ENCODE data around the gene PPIL3. TPM values are rescaled to one million over a fixed set of nuclear protein-coding genes. Genes with fewer than 3 reads are reported as not detected.
"Not testable (repeated sequence)": the region's sequence is repeated elsewhere in the genome, so short reads cannot be mapped to it uniquely, and the experiment has no call there.

The PPIL3 gene
- total and polyA plus RNA-seq, 5 donors from 2014 or later: 15.3 to 45.4 (median 33.6) TPM

DNA sequence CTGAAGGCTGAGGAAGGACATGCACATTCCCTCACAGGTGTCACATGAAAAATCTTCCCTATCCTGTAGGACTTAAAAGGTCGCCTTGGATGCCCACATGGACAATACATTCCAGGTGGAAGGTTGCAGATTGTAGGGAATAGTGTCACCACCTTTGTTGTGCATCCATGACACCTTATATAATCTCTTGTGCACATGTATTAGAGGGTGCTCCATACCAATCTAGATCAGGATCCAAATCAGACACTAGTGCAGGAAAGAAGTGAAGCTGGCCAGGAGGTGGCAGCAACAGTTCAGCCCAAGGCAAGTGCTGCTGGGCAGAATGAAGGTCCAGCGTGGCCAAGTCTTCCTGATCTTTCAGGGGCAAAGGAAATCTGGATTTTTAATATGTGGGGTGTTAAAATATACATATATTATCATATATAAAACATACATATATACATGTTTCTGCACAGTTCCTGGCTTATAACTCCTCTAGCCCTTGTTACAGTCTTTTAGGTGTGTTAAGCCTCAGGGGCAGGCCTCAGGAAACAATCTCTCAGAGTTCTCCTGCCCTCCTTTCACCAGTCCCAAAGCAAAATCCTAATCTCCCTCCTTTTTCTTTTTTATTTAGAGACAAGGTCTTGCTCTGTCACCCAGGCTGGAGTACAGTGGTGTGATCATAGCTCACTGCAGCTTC is 16.9 kb upstream of the PPIL3 start:
- H3K4me1 ChIP-seq (ENCODE audit: control insufficient read depth, insufficient read depth, low read length, poor library complexity, severe bottlenecking): peaks cover 4% of the 10 kb centered on the region
- no peaks in the 10 kb centered on the region for H3K27me3 ChIP-seq (ENCODE audit: control insufficient read depth, insufficient read depth, low read length)
- DNase-seq (peak; percentile 23 to 71 (median 31)), ATAC-seq (ENCODE audit: low read depth in 2 of 2) (no peak)
- Mint-ChIP-seq H3K27ac (peak overlapping the region; percentile 15 to 42 (median 26)), H3K27me3 (no peaks in the 10 kb centered on the region), H3K36me3 (peaks cover 12% of the 10 kb centered on the region), H3K4me3 (no peak overlapping the region), H3K9me3 (no peaks in the 10 kb centered on the region), H3K4me1 (peaks cover 5 to 11% (median 10%) of the 10 kb centered on the region in 4 donors)
- H3K9me3 ChIP-seq (ENCODE audit: control insufficient read depth in 2 of 2, low read length in 2 of 2): no peaks in the 10 kb centered on the region
- H3K4me3 ChIP-seq (ENCODE audit: low read depth, low read length): no peak overlapping the region
- H3K36me3 ChIP-seq (ENCODE audit: control insufficient read depth, insufficient read depth, low read length): peaks cover 40% of the 10 kb centered on the region
- H3K27ac ChIP-seq (ENCODE audit: insufficient read depth, low read length, poor library complexity, severe bottlenecking): no peak overlapping the region

DNA sequence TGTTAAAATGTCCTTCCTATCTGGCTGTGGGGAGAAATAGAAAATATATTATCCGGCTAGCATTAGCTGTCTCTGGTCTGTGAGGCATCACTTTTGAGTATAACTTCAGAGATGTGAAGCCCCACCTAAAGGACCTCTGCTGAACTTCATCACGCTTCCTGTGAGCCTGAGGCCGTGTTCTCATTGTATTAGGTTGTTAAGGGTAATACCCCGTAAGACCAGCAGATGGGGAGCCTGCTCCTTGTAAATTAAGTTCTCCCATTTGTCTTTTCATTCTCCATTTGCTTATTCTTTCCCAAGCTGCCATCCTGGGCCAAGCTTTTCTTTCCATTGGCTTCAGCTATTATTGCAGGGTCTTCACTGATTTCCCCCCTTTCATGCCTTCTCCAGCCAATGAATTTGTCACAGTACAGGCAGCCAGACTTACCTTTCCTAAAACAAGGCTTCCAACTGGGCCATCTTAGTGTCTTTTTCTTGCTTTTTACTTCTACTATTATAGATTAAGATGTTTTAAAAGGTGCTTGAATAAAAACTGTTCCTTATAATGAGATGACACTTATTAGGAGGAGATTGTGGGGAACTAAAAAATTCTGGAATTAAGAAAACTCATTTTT is 12.7 kb upstream of the PPIL3 start:
- Mint-ChIP-seq H3K4me1 (peaks cover 5 to 19% (median 13%) of the 10 kb centered on the region in 4 donors), H3K27ac (peak overlapping the region in 2 of 3 donors; percentile 12 to 75), H3K27me3 (no peaks in the 10 kb centered on the region), H3K9me3 (no peaks in the 10 kb centered on the region), H3K4me3 (no peak overlapping the region), H3K36me3 (peaks cover 34% of the 10 kb centered on the region)
- DNase-seq (peak; percentile 59 to 93 (median 83)), ATAC-seq (ENCODE audit: low read depth in 2 of 2) (peak; percentile 100)
- Histone ChIP-seq H3K4me3 (ENCODE audit: low read depth, low read length) (no peak overlapping the region), H3K9me3 (ENCODE audit: control insufficient read depth in 2 of 2, low read length in 2 of 2) (no peaks in the 10 kb centered on the region), H3K36me3 (ENCODE audit: control insufficient read depth, insufficient read depth, low read length) (peaks cover 62% of the 10 kb centered on the region), H3K4me1 (ENCODE audit: control insufficient read depth, insufficient read depth, low read length, poor library complexity, severe bottlenecking) (peaks cover 4% of the 10 kb centered on the region), H3K27ac (ENCODE audit: insufficient read depth, low read length, poor library complexity, severe bottlenecking) (peak overlapping the region; percentile 60), H3K27me3 (ENCODE audit: control insufficient read depth, insufficient read depth, low read length) (no peaks in the 10 kb centered on the region)

DNA sequence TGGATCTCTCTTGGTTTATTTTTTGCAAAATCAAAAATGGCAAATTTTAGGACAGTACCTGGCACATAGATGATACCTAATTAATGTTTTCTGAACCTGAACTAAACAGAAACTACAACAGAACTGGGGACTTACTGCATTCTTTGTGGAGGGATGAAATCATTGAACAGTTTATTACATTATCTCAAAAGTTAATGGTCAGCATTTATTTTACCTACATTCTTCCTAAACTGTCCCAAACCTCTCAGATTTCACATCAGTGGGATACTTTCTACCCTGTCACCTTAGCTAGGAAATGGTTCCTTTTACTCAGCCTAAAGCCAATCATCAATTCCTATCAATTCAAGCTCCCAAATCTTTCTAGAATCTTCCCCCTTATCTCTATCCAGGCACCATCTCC is 10.6 kb upstream of the PPIL3 start:
- ATAC-seq (ENCODE audit: low read depth in 2 of 2) (no peak), DNase-seq (no peak)
- H3K4me1 ChIP-seq (ENCODE audit: control insufficient read depth, insufficient read depth, low read length, poor library complexity, severe bottlenecking): peaks cover 4% of the 10 kb centered on the region
- Mint-ChIP-seq H3K4me3 (no peak overlapping the region), H3K9me3 (peaks cover 0 to 2% (median 0%) of the 10 kb centered on the region in 7 donors), H3K4me1 (peaks cover 5 to 19% (median 12%) of the 10 kb centered on the region in 4 donors), H3K36me3 (peaks cover 50% of the 10 kb centered on the region), H3K27me3 (no peaks in the 10 kb centered on the region), H3K27ac (no peak overlapping the region)
- no peaks in the 10 kb centered on the region for H3K27me3 ChIP-seq (ENCODE audit: control insufficient read depth, insufficient read depth, low read length)
- H3K9me3 ChIP-seq (ENCODE audit: control insufficient read depth in 2 of 2, low read length in 2 of 2): no peaks in the 10 kb centered on the region
- H3K4me3 ChIP-seq (ENCODE audit: low read depth, low read length): no peak overlapping the region
- peaks cover 73% of the 10 kb centered on the region for H3K36me3 ChIP-seq (ENCODE audit: control insufficient read depth, insufficient read depth, low read length)
- H3K27ac ChIP-seq (ENCODE audit: insufficient read depth, low read length, poor library complexity, severe bottlenecking): no peak overlapping the region

DNA sequence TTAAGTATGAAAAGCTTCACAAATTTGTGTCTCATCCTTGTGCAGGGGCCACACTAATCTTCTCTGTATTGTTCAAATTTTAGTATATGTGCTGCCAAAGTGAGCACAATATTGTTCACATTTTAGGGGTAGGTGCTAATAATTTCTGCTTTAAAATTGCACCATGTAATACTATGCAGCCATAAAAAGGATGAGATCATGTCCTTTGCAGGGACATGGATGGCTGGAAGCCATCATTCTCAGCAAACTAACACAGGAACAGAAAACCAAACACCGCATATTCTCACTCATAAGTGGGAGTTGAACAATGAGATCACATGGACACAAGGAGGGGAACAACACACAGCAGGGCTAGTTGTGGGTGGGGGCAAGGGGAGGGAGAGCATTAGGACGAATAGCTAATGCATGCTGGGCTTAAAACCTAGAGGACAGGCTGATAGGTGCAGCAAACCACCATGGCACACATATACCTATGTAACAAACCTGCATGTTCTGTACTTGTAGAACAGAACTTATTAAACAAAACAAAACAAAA is 7.1 kb downstream of the PPIL3 start:
- peaks cover 67% of the 10 kb centered on the region for H3K36me3 ChIP-seq (ENCODE audit: control insufficient read depth, insufficient read depth, low read length)
- peaks cover 4 to 23% (median 14%) of the 10 kb centered on the region in 4 donors for H3K4me1 Mint-ChIP-seq
- not testable (repeated sequence) for H3K4me3 Mint-ChIP-seq; ATAC-seq (ENCODE audit: low read depth in 2 of 2); H3K4me1 ChIP-seq (ENCODE audit: control insufficient read depth, insufficient read depth, low read length, poor library complexity, severe bottlenecking); DNase-seq; H3K27ac ChIP-seq (ENCODE audit: insufficient read depth, low read length, poor library complexity, severe bottlenecking); H3K9me3 ChIP-seq (ENCODE audit: control insufficient read depth in 2 of 2, low read length in 2 of 2); H3K4me3 ChIP-seq (ENCODE audit: low read depth, low read length); H3K27me3 Mint-ChIP-seq; H3K27me3 ChIP-seq (ENCODE audit: control insufficient read depth, insufficient read depth, low read length); H3K9me3 Mint-ChIP-seq
- H3K36me3 Mint-ChIP-seq: peaks cover 36% of the 10 kb centered on the region
- peak overlapping the region in 1 of 3 donors; percentile 10 for H3K27ac Mint-ChIP-seq

DNA sequence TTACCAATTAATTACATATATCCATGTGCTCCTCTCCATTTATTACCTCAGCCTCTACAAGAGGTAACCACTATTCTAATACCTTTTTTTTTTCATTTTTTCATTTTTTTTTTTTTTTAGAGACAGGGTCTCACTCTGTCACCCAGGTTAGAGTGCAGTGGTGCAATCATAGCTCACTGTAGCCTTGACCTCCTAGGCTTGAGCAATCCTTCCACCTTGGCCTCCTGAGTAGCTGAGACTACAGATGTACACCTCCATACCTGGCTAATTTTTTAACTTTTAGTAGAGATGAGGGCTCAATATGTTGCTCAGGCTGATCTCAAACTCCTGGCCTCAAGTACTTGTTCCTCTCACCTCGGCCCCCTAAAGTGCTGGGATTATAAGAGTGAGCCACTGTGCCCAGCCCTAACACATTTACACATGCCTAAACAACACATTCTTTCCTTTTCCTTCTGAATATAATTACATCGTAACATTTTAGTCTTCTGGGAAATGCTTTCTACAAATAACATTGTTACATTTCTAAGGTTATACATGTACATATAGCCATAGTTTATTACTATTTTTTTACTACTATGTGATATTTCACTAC is 10.5 kb downstream of the PPIL3 start:
- Histone ChIP-seq H3K4me1 (ENCODE audit: control insufficient read depth, insufficient read depth, low read length, poor library complexity, severe bottlenecking) (no peaks in the 10 kb centered on the region), H3K4me3 (ENCODE audit: low read depth, low read length) (no peak overlapping the region), H3K9me3 (ENCODE audit: control insufficient read depth in 2 of 2, low read length in 2 of 2) (no peaks in the 10 kb centered on the region), H3K27me3 (ENCODE audit: control insufficient read depth, insufficient read depth, low read length) (no peaks in the 10 kb centered on the region), H3K27ac (ENCODE audit: insufficient read depth, low read length, poor library complexity, severe bottlenecking) (no peak overlapping the region), H3K36me3 (ENCODE audit: control insufficient read depth, insufficient read depth, low read length) (peaks cover 72% of the 10 kb centered on the region)
- Mint-ChIP-seq H3K36me3 (peaks cover 37% of the 10 kb centered on the region), H3K27ac (no peak overlapping the region), H3K27me3 (no peaks in the 10 kb centered on the region), H3K4me3 (no peak overlapping the region), H3K4me1 (peaks cover 0 to 14% (median 12%) of the 10 kb centered on the region in 4 donors), H3K9me3 (no peaks in the 10 kb centered on the region)
- DNase-seq: no peak
- no peak for ATAC-seq (ENCODE audit: low read depth in 2 of 2)

DNA sequence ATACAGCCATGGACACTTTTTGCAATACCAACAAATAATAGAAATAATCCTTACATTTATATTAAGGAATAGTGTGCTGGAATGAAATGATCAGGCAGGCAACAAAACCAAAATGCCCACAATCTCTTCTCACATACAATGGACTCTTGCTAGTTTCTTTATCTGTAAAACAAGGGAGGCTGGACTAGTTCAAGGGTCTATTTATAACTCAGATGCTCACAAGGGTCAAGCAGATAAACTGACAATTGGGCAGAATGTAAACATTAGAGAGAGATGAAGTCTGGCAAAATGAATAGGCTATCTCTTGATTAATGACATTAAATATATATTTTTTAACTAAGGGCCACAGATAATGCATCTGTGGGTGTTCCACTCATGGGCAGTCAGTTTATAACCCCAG is 11.4 kb downstream of the PPIL3 start:
- no peak for ATAC-seq (ENCODE audit: low read depth in 2 of 2)
- Mint-ChIP-seq H3K36me3 (peaks cover 33% of the 10 kb centered on the region), H3K4me1 (peaks cover 0 to 16% (median 10%) of the 10 kb centered on the region in 4 donors), H3K27ac (no peak overlapping the region), H3K4me3 (no peak overlapping the region), H3K27me3 (no peaks in the 10 kb centered on the region), H3K9me3 (no peaks in the 10 kb centered on the region)
- no peaks in the 10 kb centered on the region for H3K4me1 ChIP-seq (ENCODE audit: control insufficient read depth, insufficient read depth, low read length, poor library complexity, severe bottlenecking)
- H3K36me3 ChIP-seq (ENCODE audit: control insufficient read depth, insufficient read depth, low read length): peaks cover 69% of the 10 kb centered on the region
- H3K27me3 ChIP-seq (ENCODE audit: control insufficient read depth, insufficient read depth, low read length): no peaks in the 10 kb centered on the region
- H3K27ac ChIP-seq (ENCODE audit: insufficient read depth, low read length, poor library complexity, severe bottlenecking): no peak overlapping the region
- no peak overlapping the region for H3K4me3 ChIP-seq (ENCODE audit: low read depth, low read length)
- DNase-seq: no peak
- no peaks in the 10 kb centered on the region for H3K9me3 ChIP-seq (ENCODE audit: control insufficient read depth in 2 of 2, low read length in 2 of 2)

DNA sequence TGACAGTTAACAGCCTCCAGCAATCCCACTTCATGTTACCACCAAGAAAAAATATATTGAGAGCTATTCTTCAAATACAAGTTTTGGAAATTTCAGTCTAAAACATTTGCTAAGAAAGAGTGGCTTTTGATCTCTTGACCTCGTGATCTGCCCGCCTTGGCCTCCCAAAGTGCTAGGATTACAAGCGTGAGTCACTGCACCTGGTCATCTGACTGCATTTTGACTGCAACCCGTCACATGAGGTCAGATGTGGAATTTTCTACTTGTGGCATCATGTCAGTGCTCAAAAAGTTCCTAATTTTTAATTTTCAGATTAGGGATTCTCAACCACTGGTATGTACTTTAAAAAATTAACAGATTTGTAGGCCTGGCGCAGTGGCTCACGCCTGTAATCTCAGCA is 15.3 kb downstream of the PPIL3 start:
- H3K36me3 ChIP-seq (ENCODE audit: control insufficient read depth, insufficient read depth, low read length): peaks cover 52% of the 10 kb centered on the region

More for the DNA sequence above, 15.3 kb downstream of the PPIL3 start:
- no peak overlapping the region for H3K27ac ChIP-seq (ENCODE audit: insufficient read depth, low read length, poor library complexity, severe bottlenecking)
- H3K4me1 ChIP-seq (ENCODE audit: control insufficient read depth, insufficient read depth, low read length, poor library complexity, severe bottlenecking): peaks cover 8% of the 10 kb centered on the region
- H3K27me3 ChIP-seq (ENCODE audit: control insufficient read depth, insufficient read depth, low read length): no peaks in the 10 kb centered on the region
- peaks cover 0 to 2% (median 0%) of the 10 kb centered on the region in 7 donors for H3K9me3 Mint-ChIP-seq
- peaks cover 33% of the 10 kb centered on the region for H3K36me3 Mint-ChIP-seq
- DNase-seq (no peak), ATAC-seq (ENCODE audit: low read depth in 2 of 2) (no peak)
- no peak overlapping the region for H3K4me3 ChIP-seq (ENCODE audit: low read depth, low read length)
- no peaks in the 10 kb centered on the region for H3K27me3 Mint-ChIP-seq
- no peak overlapping the region for H3K4me3 Mint-ChIP-seq
- peaks cover 5 to 11% (median 8%) of the 10 kb centered on the region in 4 donors for H3K4me1 Mint-ChIP-seq
- H3K27ac Mint-ChIP-seq: no peak overlapping the region
- no peaks in the 10 kb centered on the region for H3K9me3 ChIP-seq (ENCODE audit: control insufficient read depth in 2 of 2, low read length in 2 of 2)
